ENCODE measurements around the gene SYCN. TPM values are rescaled to one million over a fixed set of nuclear protein-coding genes. Genes with fewer than 3 reads are reported as not detected.

SYCN gene
- total and polyA plus RNA-seq, 2 of the 8 experiments (the other 6 are each of a cell fraction or from before 2014, with no cell fraction given), result not detected

DNA sequence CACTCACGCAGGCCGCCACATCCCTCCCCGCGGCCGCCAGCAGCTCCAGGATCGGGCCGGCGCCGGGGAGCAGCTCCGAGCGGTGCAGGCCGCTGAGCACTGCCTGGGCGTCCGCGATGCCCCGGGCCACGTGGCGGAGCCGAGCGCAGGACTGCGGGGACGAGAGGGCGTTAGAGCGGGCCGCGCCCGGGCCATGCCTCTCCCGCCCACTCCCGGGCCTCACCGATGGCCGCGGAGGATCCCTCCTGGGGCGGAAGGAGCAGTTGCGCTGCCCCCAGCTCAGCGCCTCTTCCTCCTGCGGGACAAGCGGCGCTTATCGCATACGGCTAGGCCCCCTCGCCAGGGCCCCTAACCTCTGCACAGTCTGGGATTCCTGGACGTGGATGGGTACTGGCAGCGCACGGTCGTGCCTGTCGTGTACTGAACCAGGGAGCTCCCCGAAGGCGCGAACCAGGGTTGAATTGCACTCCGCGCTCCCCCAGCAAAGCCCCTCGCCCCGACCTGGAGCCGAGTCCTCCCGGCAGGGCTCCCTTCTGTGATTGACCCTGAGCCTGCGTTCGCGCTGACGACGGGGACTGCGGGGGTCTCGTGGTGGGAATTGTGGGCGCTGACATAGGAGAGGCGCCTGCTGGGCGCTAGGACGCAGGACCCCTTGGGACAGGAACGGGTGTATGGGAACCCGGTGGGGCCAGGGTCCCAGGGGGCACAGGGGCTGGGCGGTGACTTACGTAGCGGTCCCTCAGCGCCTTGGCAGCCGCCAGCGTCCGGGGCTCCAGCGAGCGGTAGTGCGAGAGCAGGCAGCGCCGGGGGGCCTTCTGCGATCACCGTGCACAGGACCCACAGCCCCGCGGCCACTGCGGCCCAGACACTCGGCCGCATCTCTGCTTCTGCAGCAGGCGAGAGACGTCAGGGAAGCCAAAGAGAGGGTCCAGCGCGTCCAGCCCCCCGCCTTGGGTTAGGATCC is 43.9 kb upstream of the SYCN start:
- H2AFZ ChIP-seq (ENCODE audit: low read length), result no peak overlapping the region; the same call in 1 of the 2 replicates
- H3K79me2 ChIP-seq (ENCODE audit: control insufficient read depth in 1 of 2, insufficient read depth in 2 of 2, low read length in 2 of 2), result no peaks in the 10 kb centered on the region
- WGBS, 2 experiments (ENCODE audit: extremely low coverage in 1 of 2, insufficient coverage in 1 of 2, insufficient read length in 1 of 2, insufficient replicate concordance in 2 of 2, low coverage in 1 of 2, low lambda C conversion rate in 2 of 2, missing lambda C conversion rate in 1 of 2), result 17% methylated on average over 73 of the region's 92 CpGs; no CpG with 5 or more reads in 1 of the 2 experiments
- ChIA-PET POLR2A (ENCODE audit: partially characterized antibody) (interaction anchor here (0.8 kb wide), 1 partner anchor 78 kb away, joined by 3 read pairs; no protein-coding TSS in a partner anchor), CTCF (ENCODE audit: partially characterized antibody) (interaction anchor here (1.2 to 1.6 kb wide), 5 partner anchors 24 to 136 kb away, joined by 3 to 5 read pairs (median 4); no protein-coding TSS in a partner anchor)
- H4K5ac ChIP-seq (ENCODE audit: insufficient read length, low read depth, low read length), result no peak overlapping the region
- no peak overlapping the region for H3K27ac ChIP-seq (ENCODE audit: low read depth, low read length)
- no peaks in the 10 kb centered on the region for H3K36me3 ChIP-seq (ENCODE audit: control insufficient read depth in 2 of 4, insufficient read depth in 4 of 4, low read length in 3 of 4)
- H2AK5ac ChIP-seq (ENCODE audit: low read depth, low read length), result no peak overlapping the region
- H3K4me1 ChIP-seq (replicated peaks in 1 of 4; ENCODE audit: control insufficient read depth in 3 of 4, insufficient read depth in 4 of 4, low read length in 3 of 4), result peaks cover 0 to 14% (median 7%) of the 10 kb centered on the region in 4 experiments; a peak in 5 of 7 replicates
- H3K18ac ChIP-seq (ENCODE audit: extremely low read depth, low read length), result peak overlapping the region; percentile 71; the same call in 1 of the 2 replicates
- H3K23ac ChIP-seq (ENCODE audit: insufficient read length), result no peak overlapping the region
- H3K9me3 ChIP-seq (ENCODE audit: insufficient read depth in 2 of 2, low read depth in 1 of 2, low read length in 1 of 2), result peaks cover 0 to 3% of the 10 kb centered on the region in 2 experiments; a peak in 1 of 4 replicates
- H4K91ac ChIP-seq (replicated peaks; ENCODE audit: insufficient read length, low read length), result peak overlapping the region; percentile 15
- no peaks in the 10 kb centered on the region for H3K79me1 ChIP-seq (ENCODE audit: low read depth, low read length)
- peak overlapping the region; percentile 32 to 81 for H3K4me2 ChIP-seq (ENCODE audit: insufficient read depth in 1 of 2, low read depth in 2 of 2, low read length in 2 of 2)
- peaks cover 8% of the 10 kb centered on the region; the same call in 1 of the 2 replicates for H3K23me2 ChIP-seq (ENCODE audit: low read depth, low read length)
- H4K8ac ChIP-seq (ENCODE audit: extremely low read depth, insufficient read depth, low read length), result no peak overlapping the region
- FAIRE-seq, result no peak
- no peak overlapping the region for H2BK5ac ChIP-seq (ENCODE audit: low read depth, low read length)
- H3K4me3 ChIP-seq (ENCODE audit: extremely low read depth in 1 of 4, insufficient read depth in 2 of 4, low read depth in 3 of 4, low read length in 4 of 4), result peak overlapping the region in 3 of 4 experiments; percentile 10 to 51 (median 12); a peak in 4 of 8 replicates
- H3K27me3 ChIP-seq (replicated peaks in 1 of 4; ENCODE audit: control insufficient read depth in 3 of 4, extremely low read depth in 1 of 4, insufficient read depth in 3 of 4, low read length in 3 of 4), result peaks cover 29 to 43% (median 36%) of the 10 kb centered on the region in 4 experiments
- no peak overlapping the region for H2BK12ac ChIP-seq (ENCODE audit: low read depth, low read length)
- no peak overlapping the region for H3K4ac ChIP-seq (replicated peaks; ENCODE audit: insufficient read length, low read depth, low read length)
- H4K20me1 ChIP-seq (replicated peaks in 1 of 2; ENCODE audit: control insufficient read depth in 1 of 2, insufficient read depth in 2 of 2, low read length in 2 of 2), result peaks cover 0 to 5% of the 10 kb centered on the region in 2 experiments
- H2BK20ac ChIP-seq (ENCODE audit: low read length), result no peak overlapping the region
- H3K9ac ChIP-seq (replicated peaks in 1 of 4; ENCODE audit: extremely low read depth in 1 of 4, low read depth in 3 of 4, low read length in 3 of 4), result no peak overlapping the region
- no peak overlapping the region for H2BK120ac ChIP-seq (replicated peaks; ENCODE audit: low read depth, low read length)
- H3K14ac ChIP-seq (ENCODE audit: insufficient read length), result no peak overlapping the region
- peak in 1 of 2 experiments; percentile 69 for DNase-seq (ENCODE audit: low read depth in 1 of 2, low spot score in 2 of 2)
- no peak overlapping the region for H2BK15ac ChIP-seq (ENCODE audit: low read length)
- no peak overlapping the region for H3K56ac ChIP-seq (replicated peaks; ENCODE audit: insufficient read length, low read depth, low read length)
- TF ChIP-seq EZH2 (IDR thresholded peaks at IDR 0.05; ENCODE audit: low read depth, low read length, severe bottlenecking) (peak; percentile 96), CHD1 (IDR thresholded peaks at IDR 0.05; ENCODE audit: low read depth, low read length) (no peak), KDM4A (IDR thresholded peaks at IDR 0.05; ENCODE audit: low read depth, low read length, severe bottlenecking) (peak; percentile 81), HDAC2 (IDR thresholded peaks at IDR 0.05; ENCODE audit: borderline replicate concordance in 1 of 2, low read depth in 2 of 2, low read length in 2 of 2) (no peak), NANOG (IDR thresholded peaks at IDR 0.05; ENCODE audit: insufficient read depth, low read depth, low read length, poor library complexity, severe bottlenecking) (no peak), SIRT6 (IDR thresholded peaks at IDR 0.05; ENCODE audit: low read length) (no peak)
- TF ChIP-seq, protein P1, sequence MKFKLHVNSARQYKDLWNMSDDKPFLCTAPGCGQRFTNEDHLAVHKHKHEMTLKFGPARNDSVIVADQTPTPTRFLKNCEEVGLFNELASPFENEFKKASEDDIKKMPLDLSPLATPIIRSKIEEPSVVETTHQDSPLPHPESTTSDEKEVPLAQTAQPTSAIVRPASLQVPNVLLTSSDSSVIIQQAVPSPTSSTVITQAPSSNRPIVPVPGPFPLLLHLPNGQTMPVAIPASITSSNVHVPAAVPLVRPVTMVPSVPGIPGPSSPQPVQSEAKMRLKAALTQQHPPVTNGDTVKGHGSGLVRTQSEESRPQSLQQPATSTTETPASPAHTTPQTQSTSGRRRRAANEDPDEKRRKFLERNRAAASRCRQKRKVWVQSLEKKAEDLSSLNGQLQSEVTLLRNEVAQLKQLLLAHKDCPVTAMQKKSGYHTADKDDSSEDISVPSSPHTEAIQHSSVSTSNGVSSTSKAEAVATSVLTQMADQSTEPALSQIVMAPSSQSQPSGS (IDR thresholded peaks at IDR 0.05; ENCODE audit: low read length), result no peak

Measured in H1 (cell line).